Right lobe of liver (tissue), 6 donors: ENCODE data around the gene LIMK2. TPM values are rescaled to one million over a fixed set of nuclear protein-coding genes. Genes with fewer than 3 reads are reported as not detected.

Experiments
- ATAC-seq, 4 donors: fragments of 200-7000 bp; cut with Tn5 transposase; one replicate each; pipeline ENCODE4 v1.9.1; 2020; ENCODE audit warnings: mild to moderate bottlenecking in 4 of 4, moderate library complexity in 4 of 4
- DNase-seq, 3 donors: peaks; one replicate each; pipeline ENCODE4 v3.0.0-alpha.2; 2020
- H3K27ac ChIP-seq, 3 donors: fragments of 200-600 bp; one replicate each; pipeline ENCODE4 v1.8.0; 2022
- H3K27me3 ChIP-seq, 2 donors: fragments of 200-600 bp; one replicate each; pipeline ENCODE4 v1.8.0; 2022
- H3K36me3 ChIP-seq, 4 donors: fragments of 200-600 bp; sonication (generic) in 1 of 4; one replicate each; pipeline versions ENCODE4 v1.5.1 to v1.8.0; 2017 to 2022; ENCODE audit warnings: control low read depth in 1 of 4
- H3K4me1 ChIP-seq, 4 donors: fragments of 200-600 bp; sonication (generic) in 1 of 4; one replicate each; pipeline versions ENCODE4 v1.5.1 to v1.8.0; 2017 to 2022; ENCODE audit warnings: control low read depth in 1 of 4
- H3K4me3 ChIP-seq, 3 donors: fragments of 200-600 bp; one replicate each; pipeline ENCODE4 v1.8.0; 2022
- H3K9me3 ChIP-seq, 4 donors: fragments of 200-600 bp; sonication (generic) in 1 of 4; one replicate each; pipeline versions ENCODE4 v1.5.1 to v1.8.0; 2017 to 2022; ENCODE audit warnings: control low read depth in 1 of 4
- POLR2A ChIP-seq: fragments of 450-650 bp; IDR thresholded peaks from one replicate; pipeline ENCODE4 v1.6.1; 2017; ENCODE audit warnings: antibody characterized with exemption, mild to moderate bottlenecking
- WGBS: methylation state at CpG from one replicate; pipeline ENCODE4 v1.1.6; 2018; ENCODE audit warnings: low coverage, low lambda C conversion rate; ENCODE audit not compliant: insufficient coverage; ENCODE audit errors: missing lambda C conversion rate; 5-methylcytosine and 5-hydroxymethylcytosine counted together
- intact Hi-C, 2 donors: fragments of 100-400 bp; cut with DNase I; formaldehyde crosslinking; loops; one replicate each; pipeline versions ENCODE4 v1.11.2 to v1.14.1; 2022
- total RNA-seq, 6 experiments: library from RNA; depleted of rRNA in 2 of 6; stranded (reverse); fragments of >200 nt in 2 of 6; fragmentation: NEBNext Ultra II Directional in 3 of 6; extraction: Animal tissue kit (Norgen Biotek cat#: 25700) in 3 of 6; gene quantifications; one replicate each; pipeline versions ENCODE4 v1.1.0 to v1.2.4, GENCODE V29; 2016 to 2023
- TF ChIP-seq, protein P1 (sequence below), 4 donors: fragments of 200-600 bp in 3 of 4; fragments of 450-650 bp in 1 of 4; IDR thresholded peaks; one replicate each; pipeline versions ENCODE4 v1.5.1 to v1.8.0; 2016 to 2022; ENCODE audit warnings: antibody characterized with exemption in 4 of 4, mild to moderate bottlenecking in 2 of 4
- donor health status: DM: no; HTN: yes; CAD: no.
- donor health status: DM: no; HTN: no; CAD: no.
- donor health status: DM: no; HTN: no; CAD: no.
- donor health status: DM: no; HTN: yes; CAD: no.
- donor health status: DM: no; HTN: yes; CAD: no.

The LIMK2 gene
- total RNA-seq, 6 experiments from 2014 or later = 6.3 to 47.9 (median 19.6) TPM

DNA sequence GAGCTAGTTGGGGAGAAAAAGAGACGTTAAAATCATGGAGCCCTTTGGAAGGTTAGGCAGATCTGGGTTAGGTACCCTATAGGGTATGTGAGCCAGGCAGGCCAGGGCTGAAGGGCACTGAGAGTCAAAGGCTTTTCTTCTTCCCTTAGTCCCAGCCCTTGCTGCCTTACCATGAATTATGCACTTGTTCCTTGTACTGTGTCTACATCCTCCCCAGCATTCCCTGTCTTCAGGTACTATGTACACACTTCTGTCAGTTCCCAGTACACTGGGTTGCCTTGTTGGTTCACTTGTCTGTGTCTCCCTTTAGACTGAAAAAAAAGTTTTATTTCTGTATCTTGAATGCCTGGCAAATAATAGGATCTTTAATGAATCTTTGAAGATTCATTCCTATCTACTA, 35.2 kb upstream of the LIMK2 start:
- Histone ChIP-seq H3K4me3 (no peak overlapping the region), H3K36me3 (no peaks in the 10 kb centered on the region), H3K27ac (no peak overlapping the region), H3K4me1 (peaks cover 0 to 18% (median 5%) of the 10 kb centered on the region in 4 donors), H3K9me3 (no peaks in the 10 kb centered on the region), H3K27me3 (no peaks in the 10 kb centered on the region)
- ATAC-seq (no peak), DNase-seq (no peak)
- no peak for TF ChIP-seq POLR2A
- TF ChIP-seq, protein P1, sequence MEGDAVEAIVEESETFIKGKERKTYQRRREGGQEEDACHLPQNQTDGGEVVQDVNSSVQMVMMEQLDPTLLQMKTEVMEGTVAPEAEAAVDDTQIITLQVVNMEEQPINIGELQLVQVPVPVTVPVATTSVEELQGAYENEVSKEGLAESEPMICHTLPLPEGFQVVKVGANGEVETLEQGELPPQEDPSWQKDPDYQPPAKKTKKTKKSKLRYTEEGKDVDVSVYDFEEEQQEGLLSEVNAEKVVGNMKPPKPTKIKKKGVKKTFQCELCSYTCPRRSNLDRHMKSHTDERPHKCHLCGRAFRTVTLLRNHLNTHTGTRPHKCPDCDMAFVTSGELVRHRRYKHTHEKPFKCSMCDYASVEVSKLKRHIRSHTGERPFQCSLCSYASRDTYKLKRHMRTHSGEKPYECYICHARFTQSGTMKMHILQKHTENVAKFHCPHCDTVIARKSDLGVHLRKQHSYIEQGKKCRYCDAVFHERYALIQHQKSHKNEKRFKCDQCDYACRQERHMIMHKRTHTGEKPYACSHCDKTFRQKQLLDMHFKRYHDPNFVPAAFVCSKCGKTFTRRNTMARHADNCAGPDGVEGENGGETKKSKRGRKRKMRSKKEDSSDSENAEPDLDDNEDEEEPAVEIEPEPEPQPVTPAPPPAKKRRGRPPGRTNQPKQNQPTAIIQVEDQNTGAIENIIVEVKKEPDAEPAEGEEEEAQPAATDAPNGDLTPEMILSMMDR (IDR thresholded peaks at IDR 0.05) = no peak
- 91% methylated on average over 1 of the region's 1 CpG for WGBS
- intact Hi-C loops = no loop called here

GRCh38 chr22:31177420-31178162, 34.5 kb upstream of the LIMK2 start:
- H3K4me3 ChIP-seq = no peak overlapping the region
- TF ChIP-seq, protein P1 (IDR thresholded peaks at IDR 0.05) = peak in 1 of 4 donors; percentile 7
- no peak for TF ChIP-seq POLR2A
- peaks cover 0 to 3% (median under 1%) of the 10 kb centered on the region in 4 donors for H3K36me3 ChIP-seq
- H3K9me3 ChIP-seq = no peaks in the 10 kb centered on the region
- DNase-seq (no peak), ATAC-seq (peak; percentile 17 to 71 (median 37))
- intact Hi-C loops = no loop called here
- 49% methylated on average over 6 of the region's 6 CpGs for WGBS
- H3K27ac ChIP-seq = no peak overlapping the region
- no peaks in the 10 kb centered on the region for H3K27me3 ChIP-seq
- peaks cover 0 to 18% (median 5%) of the 10 kb centered on the region in 4 donors for H3K4me1 ChIP-seq

- H3K27ac ChIP-seq = no peak overlapping the region
- no peak overlapping the region for H3K4me3 ChIP-seq
- ATAC-seq (no peak), DNase-seq (no peak)
- H3K27me3 ChIP-seq = no peaks in the 10 kb centered on the region
- TF ChIP-seq POLR2A = no peak
- TF ChIP-seq, protein P1 (IDR thresholded peaks at IDR 0.05) = no peak
- H3K4me1 ChIP-seq = peaks cover 0 to 18% (median 5%) of the 10 kb centered on the region in 4 donors
- intact Hi-C loops = no loop called here
- 82% methylated on average over 2 of the region's 2 CpGs for WGBS
- peaks cover 0 to 8% (median under 1%) of the 10 kb centered on the region in 4 donors for H3K36me3 ChIP-seq
- H3K9me3 ChIP-seq = no peaks in the 10 kb centered on the region
Observed at GRCh38 chr22:31178859-31179258, 33.2 kb upstream of the LIMK2 start.

DNA sequence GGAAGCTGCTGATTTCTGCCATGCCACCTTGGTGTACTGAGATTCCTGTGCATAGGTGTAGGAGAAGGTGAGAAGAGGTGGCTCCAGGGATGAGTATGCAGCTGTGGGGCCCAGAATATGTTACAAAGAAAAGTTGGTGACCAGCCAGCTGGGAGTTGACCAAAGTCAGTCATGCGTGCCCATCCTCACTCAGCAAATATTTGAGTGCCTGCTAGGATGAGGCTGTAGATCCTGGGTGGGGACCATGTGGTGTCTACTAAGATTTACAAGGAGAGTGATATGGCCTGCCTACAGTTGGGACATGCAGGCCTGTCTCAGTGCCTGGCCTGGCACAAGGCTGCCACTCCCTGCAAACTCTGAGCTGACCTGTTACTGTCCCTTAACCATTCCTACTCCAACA, 32.8 kb upstream of the LIMK2 start:
- peak; percentile 89 to 94 (median 92) for ATAC-seq
- DNase-seq = peak in 2 of 3 donors; percentile 60 to 72
- H3K4me3 ChIP-seq = no peak overlapping the region
- H3K36me3 ChIP-seq = peaks cover 0 to 8% (median under 1%) of the 10 kb centered on the region in 4 donors
- intact Hi-C loops = no loop called here
- H3K27ac ChIP-seq = no peak overlapping the region
- no peaks in the 10 kb centered on the region for H3K27me3 ChIP-seq
- no CpG with 5 or more reads among the region's 1 CpG for WGBS
- H3K4me1 ChIP-seq = peaks cover 0 to 18% (median 5%) of the 10 kb centered on the region in 4 donors
- no peaks in the 10 kb centered on the region for H3K9me3 ChIP-seq
- TF ChIP-seq, protein P1 (IDR thresholded peaks at IDR 0.05) = no peak
- TF ChIP-seq POLR2A = no peak
